CD4-positive, alpha-beta T cell treated with Interleukin-4 for 4 hours (primary cell): ENCODE measurements around the gene HVCN1.
A peak's percentile ranks its signal among the peaks of the same experiment; 100 is the strongest.

Source experiments
- DNase-seq: peaks from one replicate; pipeline ENCODE4 v3.0.0-alpha.2; 2020

The HVCN1 gene

DNA sequence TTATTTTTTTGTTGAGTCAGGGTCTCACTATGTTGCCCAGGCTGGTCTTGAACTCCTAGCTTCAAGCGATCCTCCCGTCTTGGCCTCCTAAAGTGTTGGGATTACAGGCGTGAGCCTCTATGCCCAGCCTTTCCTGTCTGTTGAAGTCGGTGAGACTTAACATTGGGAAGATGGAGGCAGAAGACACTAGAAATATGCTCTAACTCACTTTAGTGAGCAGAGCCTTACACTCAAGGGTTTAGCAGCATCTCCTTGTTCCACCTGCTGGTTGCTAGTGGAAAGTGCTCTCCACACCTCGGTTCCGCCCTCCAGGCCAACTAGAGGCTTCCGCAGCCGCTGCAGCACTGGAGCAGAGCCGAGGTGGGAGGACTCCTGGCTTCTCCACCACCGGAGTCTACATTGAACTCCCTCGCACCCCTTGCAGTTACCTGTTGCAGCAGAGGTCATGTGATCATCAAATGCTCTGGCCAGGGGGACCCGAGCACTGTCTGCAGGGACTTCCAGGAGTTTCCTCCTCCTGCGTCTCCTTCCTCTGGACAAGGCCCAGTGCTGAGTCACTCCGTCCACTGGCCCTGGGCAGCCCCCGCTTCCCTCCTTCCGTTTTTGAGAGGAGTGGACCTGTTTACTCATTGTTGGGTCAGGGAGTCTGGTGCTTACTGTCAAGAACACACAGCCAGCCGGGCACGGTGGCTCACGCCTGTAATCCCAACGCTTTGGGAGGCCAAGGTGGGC, 9.4 kb upstream of the HVCN1 start:
- DNase-seq, result peak; percentile 84

- no peak for DNase-seq
Measured at GRCh38 chr12:110697236-110697635, 8.3 kb upstream of the HVCN1 start.

GRCh38 chr12:110696283-110696682, 7.4 kb upstream of the HVCN1 start:
- no peak for DNase-seq

- DNase-seq, result no peak
Measured at GRCh38 chr12:110694330-110694901, 5.5 kb upstream of the HVCN1 start.

DNA sequence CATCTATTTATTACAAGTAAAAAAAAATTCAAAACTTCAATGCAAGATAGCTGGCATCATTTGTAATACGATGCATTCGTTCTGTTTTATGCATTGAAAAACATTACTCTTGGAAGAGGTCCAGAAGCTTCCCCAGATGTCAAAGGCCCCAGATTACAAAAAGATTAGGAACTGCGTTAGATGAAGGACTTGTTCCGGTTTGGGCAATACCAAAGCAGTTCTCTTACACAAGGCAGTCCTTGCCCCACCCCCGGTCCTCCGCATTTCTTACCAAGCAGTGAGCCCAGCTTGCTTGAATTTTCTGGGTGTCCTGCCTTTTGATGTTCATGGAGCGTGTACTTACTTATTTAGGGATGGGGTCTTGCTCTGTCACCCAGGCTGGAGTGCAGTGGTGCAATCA, 4.8 kb upstream of the HVCN1 start:
- DNase-seq, result no peak

- no peak for DNase-seq
Measured at GRCh38 chr12:110690127-110690430, 1.2 kb upstream of the HVCN1 start.

DNA sequence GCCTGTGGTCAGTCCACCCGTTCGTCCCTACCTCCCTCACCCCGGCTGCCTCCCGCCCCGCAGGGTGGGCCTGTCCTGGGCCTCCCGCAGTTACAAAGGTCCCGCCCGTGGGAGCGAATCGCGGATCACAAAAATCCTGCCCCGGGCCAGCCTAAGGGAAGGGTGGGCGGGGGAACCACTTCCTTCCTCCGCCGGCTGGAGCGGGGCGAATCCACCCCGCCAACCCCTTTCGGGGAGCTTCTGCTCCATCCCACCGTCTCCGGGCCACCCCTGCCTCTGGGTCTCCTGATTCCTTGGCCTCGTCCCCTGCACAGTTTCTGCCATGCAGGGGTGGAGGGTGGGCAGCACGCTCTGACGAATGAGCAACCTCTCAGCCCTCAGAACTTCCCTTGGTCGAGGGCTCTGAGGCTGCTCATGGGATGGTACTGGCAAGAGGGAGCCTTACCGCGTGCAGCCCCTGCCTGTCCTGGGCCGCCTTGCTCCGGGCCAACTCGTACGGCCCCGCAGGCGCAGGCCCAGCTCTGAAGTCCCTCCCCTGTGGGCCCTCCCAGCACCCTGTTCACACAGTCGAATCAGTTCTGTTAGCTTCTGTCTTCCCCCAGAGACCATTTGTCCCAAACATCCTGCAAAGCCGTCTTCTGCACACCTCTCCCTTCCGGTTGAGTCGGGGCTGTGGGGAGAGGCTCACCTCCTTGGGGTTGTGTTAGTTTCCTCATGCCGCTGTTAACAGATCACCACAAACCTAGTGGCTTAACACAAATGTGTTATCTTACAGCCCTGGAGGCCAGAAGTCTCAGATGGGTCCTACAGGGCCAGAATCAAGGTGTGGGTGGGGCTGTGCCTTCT, 589 bp upstream of the HVCN1 start:
- peak; percentile 59 for DNase-seq

GRCh38 chr12:110687396-110688169, 1.3 kb downstream of the HVCN1 start:
- no peak for DNase-seq

DNA sequence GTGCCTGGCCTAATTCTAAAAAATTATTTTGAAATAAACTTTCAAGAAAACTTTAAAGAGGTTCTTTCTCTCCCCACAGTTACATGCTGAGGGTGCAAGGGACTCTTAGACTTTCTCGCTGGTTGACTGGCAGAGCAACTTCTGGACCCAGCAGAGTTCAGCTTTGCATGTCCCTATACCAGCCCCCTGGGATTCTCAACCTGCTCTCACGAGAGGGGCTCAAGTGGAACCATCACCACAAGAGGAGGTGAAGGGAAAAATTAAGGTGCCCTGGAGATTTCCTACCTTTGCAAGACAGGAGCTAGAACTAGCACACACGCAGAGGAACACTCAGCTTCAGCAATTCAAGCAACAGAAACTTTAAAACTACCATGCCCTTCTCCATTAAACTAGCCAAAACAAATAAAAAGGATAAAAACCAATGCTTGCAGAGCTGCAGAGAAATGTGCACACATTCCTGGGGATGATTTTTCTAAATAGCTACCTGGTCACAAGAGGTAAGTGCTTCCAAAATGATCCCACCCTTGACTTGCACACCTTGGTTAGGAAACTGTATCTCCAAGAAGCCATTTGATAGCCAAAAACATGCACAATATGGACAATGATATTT, 2.5 kb downstream of the HVCN1 start:
- DNase-seq, result no peak

GRCh38 chr12:110684312-110684836, 4.5 kb downstream of the HVCN1 start:
- no peak for DNase-seq

GRCh38 chr12:110683888-110684287, 5.0 kb downstream of the HVCN1 start:
- no peak for DNase-seq

- no peak for DNase-seq
Measured at GRCh38 chr12:110680032-110680431, 8.9 kb downstream of the HVCN1 start.

DNA sequence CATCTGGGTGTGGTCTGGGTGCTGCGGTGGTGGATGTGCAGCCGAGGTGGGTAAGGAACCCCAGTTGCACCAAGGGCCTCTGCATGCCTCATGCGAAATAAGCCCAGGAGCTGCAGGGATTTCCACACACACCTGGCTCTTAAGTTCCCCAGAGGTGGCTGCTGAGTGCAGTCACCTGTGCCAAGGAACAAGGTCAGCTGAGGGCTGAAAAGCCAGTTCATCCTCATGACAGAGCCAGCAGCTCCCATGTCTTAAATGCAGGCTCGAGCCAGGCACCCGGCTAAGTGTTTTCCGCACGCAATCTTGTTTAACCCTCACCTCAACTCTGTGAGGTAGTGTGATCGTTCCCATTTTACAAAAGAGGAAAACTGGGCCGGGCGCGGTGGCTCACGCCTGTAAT, 9.7 kb downstream of the HVCN1 start:
- no peak for DNase-seq

- no peak for DNase-seq
Measured at GRCh38 chr12:110677982-110678381, 10.9 kb downstream of the HVCN1 start.

DNA sequence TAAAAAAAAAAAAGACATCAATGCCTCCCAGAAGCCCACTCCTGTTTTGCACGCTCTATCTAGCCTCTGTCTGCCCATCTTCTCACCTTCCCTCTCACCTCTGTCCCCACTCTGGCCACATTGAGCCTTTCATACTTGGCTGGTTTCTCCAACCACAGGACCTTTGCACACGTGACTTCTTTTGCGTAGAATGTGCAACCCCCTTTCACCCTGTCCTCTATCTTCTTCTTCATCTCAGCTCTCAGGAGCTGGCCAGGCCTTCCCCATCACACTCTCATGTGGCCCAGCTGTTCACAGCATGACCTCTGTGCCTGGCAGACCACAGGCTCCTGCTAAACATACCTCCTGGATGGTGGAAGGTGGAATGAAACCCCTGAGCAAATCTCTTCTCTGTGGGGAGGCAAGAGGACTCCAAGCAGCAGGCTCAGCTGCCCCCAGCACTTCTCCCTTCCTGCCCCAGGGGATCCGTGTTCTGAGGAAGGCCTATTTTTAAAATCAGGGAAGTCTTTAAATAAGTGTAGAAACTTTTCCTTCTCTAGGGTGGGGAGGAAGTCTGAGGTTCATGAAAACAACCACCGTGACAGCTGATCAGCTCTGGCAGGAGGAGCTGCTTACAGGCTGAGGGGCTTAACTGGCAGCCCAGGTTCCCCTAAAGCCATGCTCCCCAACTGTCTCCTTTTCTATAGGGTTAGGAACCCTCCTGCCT, 11.6 kb downstream of the HVCN1 start:
- no peak for DNase-seq

DNA sequence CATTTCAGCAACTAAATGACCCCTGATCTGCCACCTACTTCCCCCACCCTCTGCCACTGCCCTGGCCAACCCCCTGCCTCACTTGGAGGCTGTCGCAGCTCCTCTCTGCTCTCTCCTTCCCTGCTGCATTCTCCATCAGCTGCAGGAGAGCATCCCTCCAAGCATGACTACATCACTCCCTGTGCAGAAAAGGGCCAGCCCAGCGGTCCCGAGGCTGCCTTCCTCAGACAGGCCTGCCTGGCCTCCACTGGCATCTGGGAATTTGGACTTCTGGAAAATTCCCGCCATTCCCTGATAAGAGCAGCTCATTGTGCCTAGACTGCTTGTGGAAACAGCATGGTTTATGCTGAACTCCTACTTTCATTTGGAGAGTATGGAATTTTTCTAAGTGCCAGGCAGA, 12.7 kb downstream of the HVCN1 start:
- no peak for DNase-seq

DNA sequence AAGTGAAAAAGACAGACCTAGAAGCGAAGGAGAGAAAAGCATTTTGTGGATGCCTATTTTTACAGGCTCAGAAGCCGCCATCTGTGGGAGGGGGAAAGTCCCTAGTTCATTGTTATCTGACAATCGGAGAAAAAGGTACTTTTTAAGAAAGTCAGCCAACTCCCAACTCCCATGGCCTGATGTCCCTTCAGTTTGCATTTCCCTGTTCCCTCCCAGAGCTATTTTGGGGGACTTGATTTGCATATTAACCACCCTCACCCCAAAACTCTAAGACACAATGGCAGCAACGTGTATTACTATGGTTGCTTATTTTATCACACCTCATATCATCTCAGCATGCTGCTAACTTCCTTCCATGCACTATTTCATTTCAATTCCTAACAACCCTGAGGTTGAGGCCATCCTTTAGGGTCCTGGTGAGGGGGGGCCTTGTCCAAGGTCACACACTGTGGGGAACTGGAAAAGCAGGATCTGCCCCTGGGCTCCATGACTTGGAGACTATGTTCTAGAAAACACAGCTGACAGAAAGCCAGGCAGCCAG, 18.7 kb downstream of the HVCN1 start:
- DNase-seq, result peak; percentile 31

GRCh38 chr12:110669193-110669502, 19.8 kb downstream of the HVCN1 start:
- no peak for DNase-seq

DNA sequence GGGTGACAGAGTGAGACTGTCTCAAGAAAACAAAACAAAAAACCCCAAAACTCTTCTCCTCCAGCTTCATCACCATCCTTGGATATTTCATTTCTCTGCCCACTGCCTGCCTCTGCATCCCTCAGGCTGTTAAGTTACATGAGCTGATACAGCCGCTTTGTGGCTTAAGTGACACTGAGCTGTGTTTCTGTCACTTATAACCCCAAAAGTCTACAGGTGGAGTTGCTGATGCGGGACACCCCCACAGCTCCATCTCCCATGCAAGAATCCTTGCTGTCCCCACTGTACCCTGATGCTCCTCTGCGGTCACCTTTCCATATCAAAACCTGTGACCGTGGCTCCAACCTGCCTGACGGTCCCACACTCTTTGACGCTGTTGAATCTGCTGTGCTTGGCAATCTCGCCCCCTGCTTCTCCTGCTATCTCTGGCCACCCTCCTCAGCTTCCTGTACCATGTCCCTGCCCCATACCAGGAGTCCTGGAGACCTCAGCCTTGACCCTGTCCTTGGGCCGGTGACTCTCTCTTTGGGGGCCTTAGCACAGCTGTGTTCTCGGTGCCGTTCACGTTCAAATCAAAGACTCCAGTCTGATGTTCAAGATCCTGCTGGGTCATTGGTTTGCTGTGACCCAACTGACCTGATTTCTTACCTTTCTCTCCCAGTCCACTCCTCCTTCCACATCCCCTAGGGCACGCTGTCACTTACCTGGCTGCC, 20.3 kb downstream of the HVCN1 start:
- no peak for DNase-seq

GRCh38 chr12:110667671-110668070, 21.2 kb downstream of the HVCN1 start:
- no peak for DNase-seq

DNA sequence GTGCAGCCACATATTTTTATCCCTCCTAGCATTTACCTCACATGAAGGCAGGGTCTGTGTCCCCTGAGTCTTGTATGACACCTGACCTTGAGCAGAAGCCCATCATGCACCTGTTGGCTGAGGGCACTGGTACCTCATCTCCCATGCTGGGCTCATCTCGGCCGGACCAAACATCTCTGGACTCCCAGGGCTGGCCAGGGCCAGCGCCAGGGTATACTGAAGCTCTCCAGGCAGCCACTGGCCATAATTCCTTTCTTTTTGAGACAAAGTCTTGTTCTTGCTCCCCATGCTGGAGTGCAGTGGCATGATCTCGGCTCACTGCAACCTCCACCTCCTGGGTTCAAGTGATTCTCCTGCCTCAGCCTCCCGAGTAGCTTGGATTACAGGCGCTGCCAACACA, 22.0 kb downstream of the HVCN1 start:
- DNase-seq, result no peak
